ENCODE data around the gene WFIKKN2.

WFIKKN2 gene

GRCh38 chr17:50816771-50817751, 18.3 kb upstream of the WFIKKN2 start:
- TF ChIP-seq JUND (IDR thresholded peaks at IDR 0.05; ENCODE audit: low read depth): no peak
- peak in 1 of 2 experiments; percentile 78 for DNase-seq (ENCODE audit: low read depth in 1 of 2, low spot score in 1 of 2)
- in situ Hi-C loops (cut with HindIII; ENCODE audit: low pct_unique_long_range_greater_than_20kb, low sequenced_read_pairs): no loop called here

GRCh38 chr17:50817838-50818237, 17.5 kb upstream of the WFIKKN2 start:
- DNase-seq (ENCODE audit: low read depth in 1 of 2, low spot score in 1 of 2): no peak
- no peak for TF ChIP-seq JUND (IDR thresholded peaks at IDR 0.05; ENCODE audit: low read depth)

GRCh38 chr17:50818261-50818660, 17.1 kb upstream of the WFIKKN2 start:
- no peak for DNase-seq (ENCODE audit: low read depth in 1 of 2, low spot score in 1 of 2)
- TF ChIP-seq JUND (IDR thresholded peaks at IDR 0.05; ENCODE audit: low read depth): no peak
- in situ Hi-C loops (cut with HindIII; ENCODE audit: low pct_unique_long_range_greater_than_20kb, low sequenced_read_pairs): no loop called here

More at GRCh38 chr17:50817838-50818237, 17.5 kb upstream of the WFIKKN2 start:
- in situ Hi-C loops (cut with HindIII; ENCODE audit: low pct_unique_long_range_greater_than_20kb, low sequenced_read_pairs): no loop called here

- in situ Hi-C loops (cut with HindIII; ENCODE audit: low pct_unique_long_range_greater_than_20kb, low sequenced_read_pairs): no loop called here
- no peak for TF ChIP-seq JUND (IDR thresholded peaks at IDR 0.05; ENCODE audit: low read depth)
- no peak for DNase-seq (ENCODE audit: low read depth in 1 of 2, low spot score in 1 of 2)
These were observed 16.3 kb upstream of the WFIKKN2 start for GRCh38 chr17:50818921-50819657.

- no peak for DNase-seq (ENCODE audit: low read depth in 1 of 2, low spot score in 1 of 2)
- no peak for TF ChIP-seq JUND (IDR thresholded peaks at IDR 0.05; ENCODE audit: low read depth)
- in situ Hi-C loops (cut with HindIII; ENCODE audit: low pct_unique_long_range_greater_than_20kb, low sequenced_read_pairs): no loop called here
These were observed 14.7 kb upstream of the WFIKKN2 start for GRCh38 chr17:50820651-50821050.

- DNase-seq (ENCODE audit: low read depth in 1 of 2, low spot score in 1 of 2): no peak
- in situ Hi-C loops (cut with HindIII; ENCODE audit: low pct_unique_long_range_greater_than_20kb, low sequenced_read_pairs): no loop called here
- TF ChIP-seq JUND (IDR thresholded peaks at IDR 0.05; ENCODE audit: low read depth): no peak
These were observed 12.8 kb upstream of the WFIKKN2 start for GRCh38 chr17:50822550-50822949.

- in situ Hi-C loops (cut with HindIII; ENCODE audit: low pct_unique_long_range_greater_than_20kb, low sequenced_read_pairs): no loop called here
- no peak for TF ChIP-seq JUND (IDR thresholded peaks at IDR 0.05; ENCODE audit: low read depth)
- DNase-seq (ENCODE audit: low read depth in 1 of 2, low spot score in 1 of 2): no peak
These were observed 11.0 kb upstream of the WFIKKN2 start for GRCh38 chr17:50824429-50824828.

GRCh38 chr17:50825188-50825587, 10.2 kb upstream of the WFIKKN2 start:
- DNase-seq (ENCODE audit: low read depth in 1 of 2, low spot score in 1 of 2): no peak
- in situ Hi-C loops (cut with HindIII; ENCODE audit: low pct_unique_long_range_greater_than_20kb, low sequenced_read_pairs): no loop called here
- no peak for TF ChIP-seq JUND (IDR thresholded peaks at IDR 0.05; ENCODE audit: low read depth)

- no peak for TF ChIP-seq JUND (IDR thresholded peaks at IDR 0.05; ENCODE audit: low read depth)
- DNase-seq (ENCODE audit: low read depth in 1 of 2, low spot score in 1 of 2): no peak
- in situ Hi-C loops (cut with HindIII; ENCODE audit: low pct_unique_long_range_greater_than_20kb, low sequenced_read_pairs): no loop called here
These were observed 6.7 kb upstream of the WFIKKN2 start for GRCh38 chr17:50828508-50829170.

GRCh38 chr17:50829332-50829731, 6.1 kb upstream of the WFIKKN2 start:
- TF ChIP-seq JUND (IDR thresholded peaks at IDR 0.05; ENCODE audit: low read depth): no peak
- in situ Hi-C loops (cut with HindIII; ENCODE audit: low pct_unique_long_range_greater_than_20kb, low sequenced_read_pairs): no loop called here
- DNase-seq (ENCODE audit: low read depth in 1 of 2, low spot score in 1 of 2): no peak

- in situ Hi-C loops (cut with HindIII; ENCODE audit: low pct_unique_long_range_greater_than_20kb, low sequenced_read_pairs): no loop called here
- TF ChIP-seq JUND (IDR thresholded peaks at IDR 0.05; ENCODE audit: low read depth): no peak
- peak in 1 of 2 experiments; percentile 68 for DNase-seq (ENCODE audit: low read depth in 1 of 2, low spot score in 1 of 2)
These were observed 5.0 kb upstream of the WFIKKN2 start for GRCh38 chr17:50830352-50830751.

- TF ChIP-seq JUND (IDR thresholded peaks at IDR 0.05; ENCODE audit: low read depth): no peak
- DNase-seq (ENCODE audit: low read depth in 1 of 2, low spot score in 1 of 2): no peak
- in situ Hi-C loops (cut with HindIII; ENCODE audit: low pct_unique_long_range_greater_than_20kb, low sequenced_read_pairs): no loop called here
These were observed 4.4 kb upstream of the WFIKKN2 start for GRCh38 chr17:50830994-50831393.
